Endodermal cell (in vitro differentiated cells): ENCODE data around the gene CHDH. TPM values are rescaled to one million over a fixed set of nuclear protein-coding genes. Genes with fewer than 3 reads are reported as not detected.

Source experiments
- DNase-seq: peaks from one replicate; pipeline ENCODE4 v3.0.0-alpha.2; 2017
- H3K27ac ChIP-seq: 2 replicates; pipeline ENCODE4 v1.5.1; 2013; ENCODE audit warnings: mild to moderate bottlenecking, low read depth, low read length, moderate library complexity
- H3K27me3 ChIP-seq: 2 replicates; pipeline ENCODE4 v1.6.1; 2013; ENCODE audit warnings: mild to moderate bottlenecking, low read length, moderate library complexity; ENCODE audit not compliant: insufficient read depth, control insufficient read depth, poor library complexity, severe bottlenecking
- H3K36me3 ChIP-seq: 2 replicates; pipeline ENCODE4 v1.7.0; 2013; ENCODE audit warnings: mild to moderate bottlenecking, low read length, moderate library complexity; ENCODE audit not compliant: control insufficient read depth, insufficient read depth
- H3K4me1 ChIP-seq: one replicate; pipeline ENCODE4 v1.7.0; 2013; ENCODE audit warnings: low read length; ENCODE audit not compliant: control insufficient read depth, insufficient read depth
- H3K4me3 ChIP-seq: 2 replicates; pipeline ENCODE4 v1.5.1; 2013; ENCODE audit warnings: mild to moderate bottlenecking, low read length, moderate library complexity
- H3K9ac ChIP-seq: 2 replicates; pipeline ENCODE4 v1.6.1; 2013; ENCODE audit warnings: mild to moderate bottlenecking, low read length, moderate library complexity; ENCODE audit not compliant: poor library complexity, severe bottlenecking; ENCODE audit errors: extremely low read depth
- H3K9me3 ChIP-seq: 2 replicates; pipeline ENCODE4 v1.6.1; 2013; ENCODE audit warnings: mild to moderate bottlenecking, low read length, moderate library complexity; ENCODE audit not compliant: control insufficient read depth
- H3K27ac Mint-ChIP-seq: 2 replicates; pipeline ENCODE4 v1.8.0; 2020; ENCODE audit warnings: mixed read lengths
- H3K27me3 Mint-ChIP-seq: 2 replicates; pipeline ENCODE4 v1.8.0; 2021; ENCODE audit warnings: mild to moderate bottlenecking, mixed read lengths; ENCODE audit not compliant: insufficient read depth
- H3K36me3 Mint-ChIP-seq: 2 replicates; pipeline ENCODE4 v1.8.0; 2020; ENCODE audit warnings: low read depth, mixed read lengths
- H3K4me1 Mint-ChIP-seq: 2 replicates; pipeline ENCODE4 v1.8.0; 2020; ENCODE audit warnings: mixed read lengths
- H3K4me3 Mint-ChIP-seq: 2 replicates; pipeline ENCODE4 v1.8.0; 2020; ENCODE audit warnings: mild to moderate bottlenecking, moderate library complexity, mixed read lengths
- H3K9me3 Mint-ChIP-seq: 2 replicates; pipeline ENCODE4 v1.8.0; 2020; ENCODE audit warnings: mild to moderate bottlenecking, mixed read lengths
- WGBS, 2 experiments: methylation state at CpG; one replicate each; pipeline versions ENCODE4 v1.1.5 to v1.1.7; 2013; ENCODE audit warnings: missing lambda C conversion rate in 2 of 2, mixed read lengths in 1 of 2; ENCODE audit not compliant: insufficient coverage in 1 of 2, insufficient read length in 1 of 2; 5-methylcytosine and 5-hydroxymethylcytosine counted together
- total RNA-seq, 2 donors: library from RNA; stranded (reverse); fragmentation: NEBNext Ultra II Directional in 1 of 2; extraction: Animal tissue kit (Norgen Biotek cat#: 25700) in 1 of 2; gene quantifications; 2 replicates in 1 of 2; 3 replicates in 1 of 2; pipeline ENCODE4 v1.2.1, GENCODE V29; 2021
- TF ChIP-seq, protein P1 (sequence below): fragments of 200-600 bp; sonication (generic); conservative IDR thresholded peaks from 2 replicates; pipeline ENCODE4 v1.5.0; 2021; ENCODE audit warnings: antibody characterized with exemption, mild to moderate bottlenecking

Gene CHDH
- total RNA-seq, 2 donors from 2014 or later, result 12.7 to 21.4 TPM

DNA sequence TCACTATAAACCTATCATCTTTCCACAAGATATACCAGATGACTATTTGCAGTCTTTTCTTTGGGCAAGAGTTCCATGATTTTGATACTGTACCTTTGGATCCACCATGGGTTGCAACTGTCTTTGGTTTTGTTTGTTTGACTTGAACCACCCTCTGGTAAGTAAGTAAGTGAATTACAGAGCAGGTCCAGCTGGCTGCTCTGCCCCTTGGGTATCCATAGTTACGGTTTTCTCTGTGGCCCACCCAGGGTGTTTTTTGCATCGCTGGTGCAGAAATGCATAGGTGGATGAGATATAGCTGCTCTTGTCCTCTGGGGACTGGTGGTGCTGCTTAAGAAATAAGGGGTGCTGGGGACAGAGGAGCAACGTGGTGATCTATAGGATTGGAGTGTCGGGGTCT lies 33.8 kb downstream of the CHDH start:
- Histone ChIP-seq H3K4me3 (no peak overlapping the region), H3K4me1 (no peaks in the 10 kb centered on the region), H3K36me3 (peaks cover 3% of the 10 kb centered on the region), H3K27ac (no peak overlapping the region), H3K27me3 (no peaks in the 10 kb centered on the region), H3K9ac (no peak overlapping the region), H3K9me3 (no peaks in the 10 kb centered on the region)
- Mint-ChIP-seq H3K27ac (no peak overlapping the region), H3K9me3 (no peaks in the 10 kb centered on the region), H3K27me3 (no peaks in the 10 kb centered on the region), H3K4me3 (no peak overlapping the region), H3K36me3 (no peaks in the 10 kb centered on the region), H3K4me1 (no peaks in the 10 kb centered on the region)
- 80 to 86% methylated on average over 4 of the region's 4 CpGs for WGBS, 2 experiments
- TF ChIP-seq, protein P1, sequence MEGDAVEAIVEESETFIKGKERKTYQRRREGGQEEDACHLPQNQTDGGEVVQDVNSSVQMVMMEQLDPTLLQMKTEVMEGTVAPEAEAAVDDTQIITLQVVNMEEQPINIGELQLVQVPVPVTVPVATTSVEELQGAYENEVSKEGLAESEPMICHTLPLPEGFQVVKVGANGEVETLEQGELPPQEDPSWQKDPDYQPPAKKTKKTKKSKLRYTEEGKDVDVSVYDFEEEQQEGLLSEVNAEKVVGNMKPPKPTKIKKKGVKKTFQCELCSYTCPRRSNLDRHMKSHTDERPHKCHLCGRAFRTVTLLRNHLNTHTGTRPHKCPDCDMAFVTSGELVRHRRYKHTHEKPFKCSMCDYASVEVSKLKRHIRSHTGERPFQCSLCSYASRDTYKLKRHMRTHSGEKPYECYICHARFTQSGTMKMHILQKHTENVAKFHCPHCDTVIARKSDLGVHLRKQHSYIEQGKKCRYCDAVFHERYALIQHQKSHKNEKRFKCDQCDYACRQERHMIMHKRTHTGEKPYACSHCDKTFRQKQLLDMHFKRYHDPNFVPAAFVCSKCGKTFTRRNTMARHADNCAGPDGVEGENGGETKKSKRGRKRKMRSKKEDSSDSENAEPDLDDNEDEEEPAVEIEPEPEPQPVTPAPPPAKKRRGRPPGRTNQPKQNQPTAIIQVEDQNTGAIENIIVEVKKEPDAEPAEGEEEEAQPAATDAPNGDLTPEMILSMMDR, result peak; percentile 45
- peak; percentile 47 for DNase-seq

DNA sequence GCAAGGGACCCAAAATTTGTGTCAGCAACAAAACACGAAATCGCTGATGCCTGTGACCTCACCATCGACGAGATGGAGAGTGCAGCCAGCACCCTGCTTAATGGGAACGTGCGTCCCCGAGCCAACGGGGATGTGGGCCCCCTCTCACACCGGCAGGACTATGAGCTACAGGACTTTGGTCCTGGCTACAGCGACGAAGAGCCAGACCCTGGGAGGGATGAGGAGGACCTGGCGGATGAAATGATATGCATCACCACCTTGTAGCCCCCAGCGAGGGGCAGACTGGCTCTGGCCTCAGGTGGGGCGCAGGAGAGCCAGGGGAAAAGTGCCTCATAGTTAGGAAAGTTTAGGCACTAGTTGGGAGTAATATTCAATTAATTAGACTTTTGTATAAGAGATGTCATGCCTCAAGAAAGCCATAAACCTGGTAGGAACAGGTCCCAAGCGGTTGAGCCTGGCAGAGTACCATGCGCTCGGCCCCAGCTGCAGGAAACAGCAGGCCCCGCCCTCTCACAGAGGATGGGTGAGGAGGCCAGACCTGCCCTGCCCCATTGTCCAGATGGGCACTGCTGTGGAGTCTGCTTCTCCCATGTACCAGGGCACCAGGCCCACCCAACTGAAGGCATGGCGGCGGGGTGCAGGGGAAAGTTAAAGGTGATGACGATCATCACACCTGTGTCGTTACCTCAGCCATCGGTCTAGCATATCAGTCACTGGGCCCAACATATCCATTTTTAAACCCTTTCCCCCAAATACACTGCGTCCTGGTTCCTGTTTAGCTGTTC lies 34.9 kb downstream of the CHDH start:
- H3K27ac ChIP-seq, result no peak overlapping the region
- no peaks in the 10 kb centered on the region for H3K4me1 ChIP-seq
- DNase-seq, result peak; percentile 36
- WGBS, 2 experiments, result 94 to 95% methylated on average over 15 to 24 of the region's 24 CpGs
- H3K4me3 Mint-ChIP-seq, result no peak overlapping the region
- no peaks in the 10 kb centered on the region for H3K36me3 Mint-ChIP-seq
- no peaks in the 10 kb centered on the region for H3K27me3 Mint-ChIP-seq
- TF ChIP-seq, protein P1, result no peak
- no peaks in the 10 kb centered on the region for H3K27me3 ChIP-seq
- H3K4me1 Mint-ChIP-seq, result no peaks in the 10 kb centered on the region
- H3K9ac ChIP-seq, result no peak overlapping the region
- H3K36me3 ChIP-seq, result no peaks in the 10 kb centered on the region
- H3K27ac Mint-ChIP-seq, result no peak overlapping the region
- no peaks in the 10 kb centered on the region for H3K9me3 Mint-ChIP-seq
- no peak overlapping the region for H3K4me3 ChIP-seq
- no peaks in the 10 kb centered on the region for H3K9me3 ChIP-seq

DNA sequence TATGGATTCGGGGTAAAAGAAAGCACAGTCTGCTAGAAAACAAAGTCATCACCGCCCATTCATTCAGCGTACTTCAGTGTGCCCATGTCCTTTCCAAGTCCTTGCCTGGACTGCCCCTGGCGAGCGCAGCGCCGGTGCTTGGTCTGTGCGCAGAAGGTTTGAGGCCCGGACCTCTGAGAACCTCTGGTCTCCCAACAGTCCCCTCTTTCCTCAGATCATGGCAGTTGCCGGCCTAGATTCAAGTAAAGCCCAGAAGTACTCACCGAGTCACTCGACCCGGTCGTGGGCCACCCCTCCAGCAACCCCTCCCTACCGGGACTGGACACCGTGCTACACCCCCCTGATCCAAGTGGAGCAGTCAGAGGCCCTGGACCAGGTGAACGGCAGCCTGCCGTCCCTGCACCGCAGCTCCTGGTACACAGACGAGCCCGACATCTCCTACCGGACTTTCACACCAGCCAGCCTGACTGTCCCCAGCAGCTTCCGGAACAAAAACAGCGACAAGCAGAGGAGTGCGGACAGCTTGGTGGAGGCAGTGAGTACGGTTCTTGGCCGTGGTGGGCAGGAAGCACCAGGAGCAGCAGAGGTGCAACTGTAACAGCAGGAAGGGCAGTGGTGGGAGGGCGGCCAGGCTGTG lies 36.3 kb downstream of the CHDH start:
- Mint-ChIP-seq H3K27ac (no peak overlapping the region), H3K27me3 (no peaks in the 10 kb centered on the region), H3K4me3 (no peak overlapping the region), H3K4me1 (no peaks in the 10 kb centered on the region), H3K9me3 (no peaks in the 10 kb centered on the region), H3K36me3 (no peaks in the 10 kb centered on the region)
- no peaks in the 10 kb centered on the region for H3K4me1 ChIP-seq
- 91 to 95% methylated on average over 24 to 28 of the region's 28 CpGs for WGBS, 2 experiments
- TF ChIP-seq, protein P1, result no peak
- no peaks in the 10 kb centered on the region for H3K27me3 ChIP-seq
- H3K4me3 ChIP-seq, result no peak overlapping the region
- H3K36me3 ChIP-seq, result no peaks in the 10 kb centered on the region
- H3K27ac ChIP-seq, result no peak overlapping the region
- H3K9ac ChIP-seq, result no peak overlapping the region
- DNase-seq, result peak; percentile 48
- H3K9me3 ChIP-seq, result no peaks in the 10 kb centered on the region
